CD4-positive, alpha-beta T cell treated with Interleukin-12 subunit alpha and Interleukin-12 subunit beta, for 1 hour (primary cell): ENCODE results near the gene RASSF7.

Experiments used
- DNase-seq: peaks from one replicate; pipeline ENCODE4 v3.0.0-alpha.2; 2020

RASSF7 gene

GRCh38 chr11:587546-587945, 26.8 kb downstream of the RASSF7 start:
- no peak for DNase-seq

- peak; percentile 73 for DNase-seq
Measured at GRCh38 chr11:587978-588380, 27.2 kb downstream of the RASSF7 start.

GRCh38 chr11:589798-590197, 29.0 kb downstream of the RASSF7 start:
- DNase-seq = no peak

GRCh38 chr11:590997-591396, 30.2 kb downstream of the RASSF7 start:
- DNase-seq = no peak

- DNase-seq = no peak
Measured at GRCh38 chr11:592501-592900, 31.7 kb downstream of the RASSF7 start.

- no peak for DNase-seq
Measured at GRCh38 chr11:592918-593317, 32.1 kb downstream of the RASSF7 start.

GRCh38 chr11:593347-593746, 32.6 kb downstream of the RASSF7 start:
- DNase-seq = no peak

- no peak for DNase-seq
Measured at GRCh38 chr11:595400-595799, 34.6 kb downstream of the RASSF7 start.

- DNase-seq = no peak
Measured at GRCh38 chr11:596374-596773, 35.6 kb downstream of the RASSF7 start.

- no peak for DNase-seq
Measured at GRCh38 chr11:597166-597725, 36.5 kb downstream of the RASSF7 start.

GRCh38 chr11:598005-598680, 37.4 kb downstream of the RASSF7 start:
- no peak for DNase-seq

- DNase-seq = no peak
Measured at GRCh38 chr11:601573-602245, 40.9 kb downstream of the RASSF7 start.

- DNase-seq = no peak
Measured at GRCh38 chr11:603154-603553, 42.4 kb downstream of the RASSF7 start.

GRCh38 chr11:605286-606129, 44.7 kb downstream of the RASSF7 start:
- DNase-seq = no peak

- DNase-seq = no peak
Measured at GRCh38 chr11:606245-606644, 45.5 kb downstream of the RASSF7 start.

GRCh38 chr11:607020-607780, 46.4 kb downstream of the RASSF7 start:
- DNase-seq = no peak

- DNase-seq = no peak
Measured at GRCh38 chr11:607971-608659, 47.3 kb downstream of the RASSF7 start.

GRCh38 chr11:608791-609251, 48.1 kb downstream of the RASSF7 start:
- no peak for DNase-seq

- DNase-seq = no peak
Measured at GRCh38 chr11:609341-609811, 48.6 kb downstream of the RASSF7 start.

- no peak for DNase-seq
Measured at GRCh38 chr11:610146-610801, 49.5 kb downstream of the RASSF7 start.
